ENCODE results near the gene DCXR. TPM values are rescaled to one million over a fixed set of nuclear protein-coding genes. Genes with fewer than 3 reads are reported as not detected.

Gene DCXR
- total RNA-seq, 2 experiments from 2014 or later = 120 to 124 TPM

DNA sequence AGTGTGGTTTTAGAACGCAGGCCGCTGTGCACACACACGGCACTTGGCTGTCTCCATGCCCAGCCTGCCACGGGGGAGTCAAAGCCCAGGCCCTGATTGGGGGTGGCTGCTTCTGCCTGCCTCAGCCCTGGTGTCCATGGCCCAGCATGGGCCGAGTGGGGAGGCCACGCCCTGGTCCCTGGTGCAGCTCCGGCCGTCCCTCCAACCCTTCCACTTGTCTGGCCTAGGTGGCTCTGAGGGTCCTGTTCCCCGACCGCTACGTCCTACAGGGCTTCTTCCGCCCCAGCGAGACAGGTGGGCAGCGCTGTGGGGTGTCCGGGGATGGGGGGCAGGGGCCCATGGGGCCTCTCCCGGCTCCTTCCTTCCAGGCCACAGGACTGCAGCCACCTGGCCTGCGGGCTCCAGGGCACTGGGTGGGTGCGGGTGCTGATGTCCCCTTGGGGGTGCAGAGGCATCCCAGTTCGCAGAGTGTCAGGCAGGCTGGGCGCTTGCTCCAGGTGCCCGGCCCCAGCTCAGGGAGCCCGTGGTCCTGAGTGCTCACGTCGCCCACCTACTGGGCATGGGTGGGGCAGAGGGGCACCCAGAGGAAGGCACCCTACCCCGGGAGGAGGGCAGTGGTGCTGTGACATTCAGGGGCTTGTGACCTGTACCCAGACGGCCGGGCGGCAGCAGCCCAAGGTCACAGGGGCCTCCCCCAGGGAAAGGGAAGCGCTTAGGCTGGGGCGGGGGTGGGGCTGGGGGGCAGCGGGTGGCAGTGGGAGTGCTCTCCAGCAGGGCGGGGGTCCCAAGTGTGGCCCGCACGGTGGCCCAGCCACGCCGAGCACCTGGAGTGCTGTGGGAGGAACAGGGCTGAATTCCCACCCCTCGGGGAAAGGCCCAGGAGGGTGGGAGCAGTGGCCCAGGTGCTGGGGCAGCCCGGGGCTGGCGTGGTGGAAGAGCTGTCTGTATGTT is 26.6 kb downstream of the DCXR start:
- Mint-ChIP-seq H3K4me1 (peaks cover 7% of the 10 kb centered on the region), H3K9me3 (ENCODE audit: low read depth) (no peaks in the 10 kb centered on the region), H3K4me3 (no peak overlapping the region), H3K27me3 (no peaks in the 10 kb centered on the region), H3K36me3 (no peaks in the 10 kb centered on the region), H3K27ac (no peak overlapping the region)
- DNase-seq (no peak), ATAC-seq (no peak)
- CTCF ChIA-PET = interaction anchor here (1.7 to 2.9 kb wide), 2 partner anchors 9 to 51 kb away, joined by 7 to 10 read pairs; no protein-coding TSS in a partner anchor

DNA sequence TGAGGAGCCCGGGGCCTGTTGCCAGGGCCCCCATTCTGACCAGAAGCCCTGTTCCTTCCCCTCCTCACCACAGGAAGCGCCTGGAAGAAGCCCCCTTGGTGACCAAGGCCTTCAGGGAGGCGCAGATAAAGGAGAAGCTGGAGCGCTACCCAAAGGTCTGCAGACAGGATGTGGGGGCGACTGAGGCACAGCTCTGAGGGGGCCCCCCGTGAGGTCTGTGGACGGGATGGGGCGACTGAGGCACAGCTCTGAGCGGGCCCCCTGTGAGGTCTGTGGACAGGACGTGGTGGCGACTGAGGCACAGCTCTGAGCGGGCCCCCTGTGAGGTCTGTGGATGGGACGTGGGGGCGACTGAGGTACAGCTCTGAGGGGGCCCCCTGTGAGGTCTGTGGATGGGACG is 28.1 kb downstream of the DCXR start:
- Mint-ChIP-seq H3K27ac (peak overlapping the region; percentile 19), H3K4me1 (peaks cover 7% of the 10 kb centered on the region), H3K4me3 (no peak overlapping the region), H3K27me3 (no peaks in the 10 kb centered on the region), H3K9me3 (ENCODE audit: low read depth) (no peaks in the 10 kb centered on the region), H3K36me3 (no peaks in the 10 kb centered on the region)
- ATAC-seq = no peak
- CTCF ChIA-PET = interaction anchor here (0.9 to 2.1 kb wide), 5 partner anchors 10 to 50 kb away, joined by 3 to 16 read pairs (median 4); partner anchors contain the start of genes CENPX and LRRC45
- no peak for DNase-seq

DNA sequence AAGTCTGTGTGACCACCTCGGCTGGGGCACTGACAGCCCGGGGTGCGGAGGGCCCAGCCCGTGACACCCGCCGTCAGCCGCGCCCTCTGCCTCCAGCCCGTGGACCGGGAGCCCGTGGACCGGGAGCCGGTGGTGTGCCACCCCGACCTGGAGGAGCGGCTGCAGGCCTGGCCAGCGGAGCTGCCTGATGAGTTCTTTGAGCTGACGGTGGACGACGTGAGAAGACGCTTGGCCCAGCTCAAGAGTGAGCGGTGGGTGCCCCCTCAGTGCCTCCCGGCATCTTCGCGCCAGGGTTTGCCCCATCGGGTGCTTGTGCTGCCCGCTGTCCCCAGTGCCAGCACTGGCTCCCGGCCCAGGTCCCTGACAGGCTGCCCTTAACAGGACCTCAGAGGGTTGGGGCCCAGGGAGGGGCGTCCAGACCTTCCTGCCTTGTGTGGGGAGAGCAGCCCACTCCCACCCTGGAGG is 28.5 kb downstream of the DCXR start:
- Mint-ChIP-seq H3K27ac (no peak overlapping the region), H3K4me1 (peaks cover 7% of the 10 kb centered on the region), H3K4me3 (no peak overlapping the region), H3K9me3 (ENCODE audit: low read depth) (no peaks in the 10 kb centered on the region), H3K36me3 (no peaks in the 10 kb centered on the region), H3K27me3 (no peaks in the 10 kb centered on the region)
- ATAC-seq (no peak), DNase-seq (no peak)
- CTCF ChIA-PET = interaction anchor here (0.9 to 2.1 kb wide), 5 partner anchors 11 to 49 kb away, joined by 3 to 16 read pairs (median 4); partner anchors contain the start of genes CENPX and LRRC45

DNA sequence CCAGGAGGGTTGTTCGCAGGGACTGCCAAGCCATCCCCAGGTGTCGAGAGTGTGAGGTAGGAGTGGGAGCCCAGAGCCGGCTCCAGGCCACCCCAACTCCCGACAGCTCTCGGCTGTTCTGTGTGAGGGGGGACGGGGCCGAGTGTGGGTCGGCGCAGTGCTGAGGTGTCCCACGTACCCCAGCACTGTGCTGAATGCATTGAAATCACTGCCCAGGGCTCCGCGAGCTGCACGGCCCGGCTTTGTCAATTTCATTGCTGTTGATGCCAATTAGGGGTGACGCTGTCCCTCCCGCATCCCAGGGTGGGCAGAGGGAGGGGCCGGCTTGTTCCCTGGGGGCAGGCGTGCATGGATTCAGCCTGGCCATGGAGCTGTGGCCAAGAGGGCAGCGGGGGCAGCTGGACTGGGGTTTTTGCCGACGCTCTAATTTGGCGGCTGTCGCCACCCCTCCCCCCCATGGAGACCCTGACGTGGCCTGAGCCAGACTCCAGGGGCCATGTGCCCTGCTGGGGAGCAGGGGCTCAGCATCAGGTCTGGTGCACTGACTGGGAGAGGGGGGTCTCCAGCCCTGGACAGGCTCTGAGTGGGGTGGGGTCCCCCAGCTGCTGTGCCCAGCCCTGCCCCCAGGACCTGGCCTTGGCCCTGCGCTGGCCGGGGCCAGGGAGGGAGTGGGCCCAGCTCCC is 29.1 kb downstream of the DCXR start:
- Mint-ChIP-seq H3K9me3 (ENCODE audit: low read depth) (no peaks in the 10 kb centered on the region), H3K4me1 (peaks cover 7% of the 10 kb centered on the region), H3K27ac (no peak overlapping the region), H3K36me3 (no peaks in the 10 kb centered on the region), H3K4me3 (no peak overlapping the region), H3K27me3 (no peaks in the 10 kb centered on the region)
- CTCF ChIA-PET = interaction anchor here (1.1 to 2.1 kb wide), 3 partner anchors 13 to 49 kb away, joined by 3 to 16 read pairs (median 4); partner anchors contain the start of genes CENPX and LRRC45
- ATAC-seq (no peak), DNase-seq (no peak)

DNA sequence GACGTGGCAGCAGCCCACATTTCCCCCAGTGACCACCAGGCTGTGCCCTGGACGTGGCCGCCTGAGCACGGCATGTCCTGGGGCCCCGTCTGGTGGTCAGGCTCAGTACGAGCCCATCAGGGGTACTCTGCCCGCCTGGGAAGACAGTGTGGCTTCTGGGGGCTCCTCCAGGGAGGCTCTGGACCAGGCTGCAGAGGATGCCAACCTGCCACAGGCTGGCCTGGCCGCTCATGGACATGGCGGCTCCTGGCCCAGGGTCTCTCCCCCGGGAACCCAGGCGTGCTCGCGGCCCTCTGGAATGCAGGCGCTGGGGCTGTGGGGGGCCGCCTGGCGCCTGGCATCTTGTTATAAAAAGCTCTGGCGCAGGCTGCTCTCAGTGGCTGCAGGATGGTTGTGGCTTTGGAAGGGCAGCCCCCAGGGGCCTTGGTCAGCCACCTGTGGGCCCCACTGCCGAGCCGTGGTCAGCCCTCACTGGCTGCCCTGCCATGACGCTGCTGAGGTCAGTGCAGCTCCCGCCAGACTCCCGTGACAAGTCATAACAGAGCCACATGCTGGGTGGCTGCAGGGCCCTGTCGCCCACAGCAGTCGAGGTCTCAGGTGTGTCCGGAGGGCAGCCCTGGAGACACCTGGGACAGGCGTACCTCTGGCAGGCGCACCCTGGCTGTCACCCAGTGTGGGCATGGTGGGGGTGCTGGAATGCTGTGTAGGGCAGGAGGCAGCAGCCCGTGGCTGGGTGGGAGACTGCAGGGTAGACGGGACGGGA is 29.8 kb downstream of the DCXR start:
- no peaks in the 10 kb centered on the region for H3K27me3 Mint-ChIP-seq
- CTCF ChIA-PET = no interaction called here
- peaks cover 7% of the 10 kb centered on the region for H3K4me1 Mint-ChIP-seq
- no peaks in the 10 kb centered on the region for H3K9me3 Mint-ChIP-seq (ENCODE audit: low read depth)
- H3K27ac Mint-ChIP-seq = no peak overlapping the region
- H3K36me3 Mint-ChIP-seq = no peaks in the 10 kb centered on the region
- no peak overlapping the region for H3K4me3 Mint-ChIP-seq
- ATAC-seq = no peak
- DNase-seq = no peak

DNA sequence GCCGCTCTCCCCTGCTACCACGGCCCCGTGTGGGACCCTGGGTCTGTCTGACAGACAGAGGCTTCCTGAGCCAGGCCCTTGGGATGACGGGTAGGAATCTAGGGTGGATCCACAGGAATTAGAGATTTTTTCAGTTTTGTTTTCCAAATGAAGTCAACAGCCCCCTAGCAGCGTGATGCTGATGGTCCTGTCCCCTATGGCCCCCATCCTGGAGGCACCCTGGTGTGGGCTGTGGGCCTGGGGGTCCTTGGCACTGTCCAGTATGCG is 30.3 kb downstream of the DCXR start:
- peaks cover 7% of the 10 kb centered on the region for H3K4me1 Mint-ChIP-seq

DNA sequence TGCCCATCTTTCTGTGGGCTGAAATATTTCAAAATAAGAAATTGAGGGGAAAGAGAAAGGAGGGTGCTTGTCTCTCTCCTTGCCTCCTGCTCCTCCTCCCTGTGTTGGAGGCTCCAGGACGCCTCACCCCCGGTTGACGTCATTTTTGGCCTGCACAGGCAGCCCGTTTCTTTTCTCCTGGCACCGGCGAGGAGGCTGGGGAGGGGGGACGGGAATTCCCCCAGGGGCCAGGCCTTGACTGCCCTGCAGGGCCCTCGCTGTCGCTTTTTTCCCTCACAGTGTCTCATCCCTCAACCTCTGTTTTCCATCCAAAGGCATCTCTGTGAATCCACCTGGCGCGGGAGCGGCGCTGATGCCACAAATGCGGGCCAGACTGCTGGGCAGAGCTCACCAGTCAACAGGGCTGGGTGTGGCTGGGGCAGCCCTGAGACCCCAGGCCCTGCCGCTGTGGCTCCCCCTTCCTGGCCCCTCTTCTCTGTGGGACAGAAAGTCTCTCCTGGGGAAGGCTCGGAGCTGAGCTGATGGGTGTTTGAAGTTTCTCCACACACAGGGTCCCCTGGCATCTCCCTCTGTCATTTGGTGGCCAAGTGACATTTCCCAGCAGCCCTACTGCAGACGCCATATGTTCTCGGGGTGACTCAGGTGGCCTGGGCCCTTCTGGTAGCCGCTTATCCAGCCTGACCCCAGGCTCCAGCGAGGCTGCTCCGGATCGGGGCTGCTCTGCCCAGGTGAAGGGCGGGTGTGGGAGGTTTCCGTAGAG is 30.8 kb downstream of the DCXR start:
- CTCF ChIA-PET = no interaction called here
- DNase-seq (no peak), ATAC-seq (no peak)
- H3K4me3 Mint-ChIP-seq = no peak overlapping the region
- no peaks in the 10 kb centered on the region for H3K9me3 Mint-ChIP-seq (ENCODE audit: low read depth)
- no peak overlapping the region for H3K27ac Mint-ChIP-seq
- no peaks in the 10 kb centered on the region for H3K36me3 Mint-ChIP-seq
- no peaks in the 10 kb centered on the region for H3K27me3 Mint-ChIP-seq
- peaks cover 7% of the 10 kb centered on the region for H3K4me1 Mint-ChIP-seq

More for the DNA sequence above, 30.3 kb downstream of the DCXR start:
- DNase-seq = no peak
- Mint-ChIP-seq H3K27ac (no peak overlapping the region), H3K27me3 (no peaks in the 10 kb centered on the region), H3K4me3 (no peak overlapping the region), H3K36me3 (no peaks in the 10 kb centered on the region), H3K9me3 (ENCODE audit: low read depth) (no peaks in the 10 kb centered on the region)
- no peak for ATAC-seq
- CTCF ChIA-PET = no interaction called here

DNA sequence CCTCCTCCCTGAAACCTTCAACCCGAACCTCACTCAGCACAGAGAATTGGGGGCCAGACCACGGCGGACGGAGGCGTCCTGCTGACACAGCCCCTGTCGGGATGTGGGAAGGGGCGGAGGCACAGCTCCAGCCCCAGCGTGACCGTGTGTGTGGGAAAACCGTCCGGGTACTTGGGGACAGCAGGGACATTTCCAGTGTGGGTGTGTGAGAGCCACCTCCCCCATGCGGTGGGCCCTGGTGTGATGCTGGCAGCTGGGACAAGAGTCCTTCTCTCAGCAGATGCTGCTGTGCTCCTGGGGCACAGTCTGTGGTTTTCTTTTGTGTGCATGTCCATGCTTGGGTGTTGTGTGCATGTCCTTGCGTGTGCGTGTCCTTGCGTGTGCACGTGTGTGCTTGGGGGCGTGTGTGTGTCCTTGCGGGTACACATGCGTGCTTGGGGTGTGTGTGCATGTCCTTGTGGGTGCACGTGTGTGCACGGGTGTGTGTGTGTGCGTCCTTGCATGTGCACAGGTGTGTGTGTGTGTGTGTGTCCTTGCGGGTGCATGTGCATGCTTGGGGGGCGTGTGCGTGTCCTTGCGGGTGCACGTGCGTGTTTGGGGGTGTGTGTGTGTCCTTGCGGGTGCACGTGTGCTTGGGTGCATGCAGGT is 31.7 kb downstream of the DCXR start:
- CTCF ChIA-PET = interaction anchor here (4.6 kb wide), 1 partner anchor 15 kb away, joined by 21 read pairs; the partner anchor contains the start of gene CENPX
- Mint-ChIP-seq H3K27ac (no peak overlapping the region), H3K36me3 (no peaks in the 10 kb centered on the region), H3K27me3 (no peaks in the 10 kb centered on the region), H3K4me1 (peaks cover 7% of the 10 kb centered on the region), H3K4me3 (no peak overlapping the region), H3K9me3 (ENCODE audit: low read depth) (no peaks in the 10 kb centered on the region)
- DNase-seq = no peak
- no peak for ATAC-seq

DNA sequence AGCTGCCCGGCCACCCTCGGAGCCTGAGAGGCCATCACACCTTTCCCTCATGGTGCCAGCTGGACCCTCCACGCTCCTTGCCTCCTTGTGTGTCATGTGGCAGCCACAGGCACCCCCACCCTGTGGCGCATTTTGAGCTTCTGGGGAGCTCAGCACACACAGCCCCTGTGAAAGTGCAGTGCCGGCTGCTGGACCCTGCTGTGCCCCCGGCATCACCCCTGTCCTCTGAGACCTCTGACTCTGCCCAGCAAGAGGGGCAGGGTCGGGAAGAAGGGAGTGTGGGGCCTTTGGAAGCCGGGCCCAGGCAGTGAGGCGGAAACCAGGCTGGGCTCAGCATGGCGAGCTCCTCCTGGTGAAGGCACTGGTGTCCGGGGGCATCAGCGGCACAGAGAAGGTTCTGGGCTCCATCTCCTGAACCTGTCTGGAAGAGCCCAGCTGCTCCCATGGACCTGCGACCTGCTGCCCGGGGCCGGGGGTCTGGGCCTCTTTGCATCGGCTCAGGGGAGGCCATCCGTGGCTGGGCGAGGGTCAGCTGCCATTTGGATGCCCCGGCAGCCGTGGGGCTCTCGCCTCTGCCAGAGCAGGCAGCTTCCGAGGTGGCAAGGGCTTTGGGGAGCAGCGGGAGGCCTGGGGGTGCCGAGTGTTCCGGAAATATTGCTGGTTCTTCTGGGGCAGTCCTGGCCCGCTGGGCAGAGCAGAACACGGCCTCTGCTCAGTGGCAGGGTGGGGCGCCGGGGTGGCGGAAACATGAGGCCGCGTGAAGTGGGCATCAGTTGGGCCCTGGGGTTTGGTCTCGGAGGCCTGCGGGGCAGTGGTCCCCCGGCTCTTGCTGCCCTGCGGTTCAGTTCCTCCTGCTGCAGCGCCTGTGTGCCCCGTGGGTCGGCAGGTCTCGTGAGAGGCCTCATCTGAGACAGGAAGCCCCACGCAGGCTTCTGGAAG is 32.7 kb downstream of the DCXR start:
- Mint-ChIP-seq H3K36me3 (no peaks in the 10 kb centered on the region), H3K4me3 (no peak overlapping the region), H3K27me3 (no peaks in the 10 kb centered on the region), H3K9me3 (ENCODE audit: low read depth) (no peaks in the 10 kb centered on the region), H3K4me1 (peaks cover 5% of the 10 kb centered on the region), H3K27ac (no peak overlapping the region)
- ATAC-seq = no peak
- CTCF ChIA-PET = interaction anchor here (1.1 to 4.6 kb wide), 2 partner anchors 16 to 45 kb away, joined by 4 to 21 read pairs; partner anchors contain the start of gene CENPX
- no peak for DNase-seq

DNA sequence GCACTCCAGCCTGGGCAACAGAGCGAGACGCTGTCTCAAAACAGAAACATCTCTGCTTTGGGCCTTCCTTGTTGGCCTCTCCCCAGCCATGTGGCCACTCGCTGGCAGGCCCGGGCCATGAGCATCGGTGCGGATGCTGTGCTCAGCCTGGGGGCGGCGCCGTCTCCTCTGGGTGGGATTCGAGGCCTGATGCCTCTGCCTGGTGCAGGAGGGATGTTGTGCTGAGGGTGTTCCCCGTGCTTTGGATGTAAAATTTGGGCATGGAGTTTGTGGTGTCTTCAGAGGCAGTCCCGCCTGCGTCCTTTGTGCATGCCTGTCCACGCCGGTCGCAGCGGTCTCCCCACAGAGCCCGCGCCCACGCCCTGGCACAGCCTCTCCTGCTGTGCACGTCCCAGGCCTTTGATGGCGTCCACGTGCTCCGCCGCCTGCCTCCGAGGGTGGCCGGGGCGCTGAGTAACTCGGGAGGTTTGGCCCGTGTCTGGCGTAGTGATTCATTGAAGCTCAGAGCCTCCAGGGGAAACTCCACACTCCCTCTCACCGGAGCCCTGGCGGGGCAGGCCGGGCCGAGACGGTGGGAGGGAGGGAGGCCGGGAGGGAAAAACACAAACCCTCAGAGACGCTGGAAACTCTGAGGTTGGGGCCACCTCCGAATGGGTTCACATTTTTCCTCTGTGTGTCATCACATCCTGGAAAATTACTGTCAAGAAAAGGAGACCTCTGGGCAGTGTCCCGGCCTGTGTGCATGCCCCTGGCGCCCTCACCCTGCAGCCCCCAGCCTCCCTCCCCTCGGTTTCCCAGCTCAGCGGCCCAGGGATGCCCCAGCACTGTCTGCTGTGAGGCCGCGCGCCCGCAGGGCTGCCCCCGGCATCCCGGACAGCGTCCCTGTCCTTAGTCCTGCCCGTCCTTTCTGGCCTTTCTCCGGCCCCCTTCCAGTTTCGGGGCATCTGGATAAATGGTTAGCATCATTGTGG is 33.8 kb downstream of the DCXR start:
- H3K4me3 Mint-ChIP-seq = no peak overlapping the region
- H3K27me3 Mint-ChIP-seq = no peaks in the 10 kb centered on the region
- ATAC-seq (no peak), DNase-seq (no peak)
- H3K9me3 Mint-ChIP-seq (ENCODE audit: low read depth) = no peaks in the 10 kb centered on the region
- H3K36me3 Mint-ChIP-seq = no peaks in the 10 kb centered on the region
- no peaks in the 10 kb centered on the region for H3K4me1 Mint-ChIP-seq
- no peak overlapping the region for H3K27ac Mint-ChIP-seq
- CTCF ChIA-PET = interaction anchor here (1.1 to 4.6 kb wide), 3 partner anchors 17 to 44 kb away, joined by 4 to 21 read pairs (median 4); partner anchors contain the start of gene CENPX

Data from activated CD8-positive, alpha-beta memory T cell treated with anti-CD3 and anti-CD28 coated beads, Interleukin-2, amount 10 ng/mL, durations not matched to agents 7 days and 5 days (primary cell).